IPS-18c (cell line): ENCODE results near the gene RNPEP.
"Not testable (repeated sequence)": the region's sequence is repeated elsewhere in the genome, so short reads cannot be mapped to it uniquely, and the experiment has no call there.

ENCODE experiments used
- H3K4me3 ChIP-seq: 2 replicates; pipeline ENCODE4 v1.7.0; 2013; ENCODE audit warnings: low read depth, mild to moderate bottlenecking, low read length, moderate library complexity; ENCODE audit not compliant: insufficient read depth
- H3K9me3 ChIP-seq: one replicate; pipeline ENCODE4 v1.6.1; 2013; ENCODE audit warnings: mild to moderate bottlenecking, low read length, moderate library complexity; ENCODE audit not compliant: control insufficient read depth, insufficient read depth

Gene RNPEP

DNA sequence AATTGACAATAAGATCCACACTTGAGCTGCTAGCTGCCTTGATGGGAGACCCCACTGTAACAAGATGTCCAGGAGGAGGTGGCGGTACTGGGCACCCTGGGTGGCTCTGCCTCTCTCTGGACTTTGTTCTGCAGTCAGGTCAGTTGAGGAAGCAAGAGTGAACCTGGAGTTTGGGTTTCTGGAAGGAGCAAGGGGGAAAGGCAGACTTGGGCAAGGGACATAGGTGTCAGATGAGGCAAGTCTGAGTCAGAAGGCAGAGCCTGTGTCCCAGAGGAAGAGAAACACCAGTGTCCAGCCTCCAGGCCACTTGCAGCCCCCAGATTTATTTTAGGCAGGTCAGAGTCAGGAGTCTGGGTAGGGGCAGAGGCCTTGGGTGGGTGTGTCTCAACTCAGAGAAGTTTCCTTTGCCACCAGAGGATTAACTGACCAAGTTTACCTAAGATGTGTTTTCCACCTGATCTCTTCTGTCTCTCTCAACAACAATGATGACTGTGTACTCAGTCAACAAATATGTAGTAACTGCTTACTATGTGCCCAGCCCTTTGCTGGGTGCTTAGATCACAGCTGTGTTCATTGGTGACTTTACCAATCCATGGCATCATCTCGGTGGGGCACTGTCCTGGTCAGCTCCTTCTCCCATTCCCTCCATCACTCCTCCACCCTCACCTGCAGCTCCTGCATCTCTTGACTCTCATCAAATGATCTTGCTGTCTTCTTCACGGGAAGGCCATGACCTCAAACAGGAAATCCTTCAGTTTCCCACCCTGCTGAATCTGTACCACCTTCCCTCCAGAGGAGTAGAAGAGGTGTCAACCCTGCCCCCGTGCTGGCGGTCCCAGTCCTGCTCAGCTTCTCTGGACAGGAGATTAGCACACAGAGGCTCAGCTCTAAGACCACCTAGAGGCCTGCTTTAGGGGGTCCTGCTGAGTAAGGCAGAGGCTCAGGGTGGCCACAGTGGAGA lies 64.6 kb downstream of the RNPEP start:
- Histone ChIP-seq H3K9me3 (peaks cover 2% of the 10 kb centered on the region), H3K4me3 (no peak overlapping the region)

GRCh38 chr1:202047977-202048376 lies 65.5 kb downstream of the RNPEP start:
- Histone ChIP-seq H3K9me3 (no peaks in the 10 kb centered on the region), H3K4me3 (no peak overlapping the region)

GRCh38 chr1:202049129-202049528 lies 66.7 kb downstream of the RNPEP start:
- H3K4me3 ChIP-seq, result no peak overlapping the region
- no peaks in the 10 kb centered on the region for H3K9me3 ChIP-seq

DNA sequence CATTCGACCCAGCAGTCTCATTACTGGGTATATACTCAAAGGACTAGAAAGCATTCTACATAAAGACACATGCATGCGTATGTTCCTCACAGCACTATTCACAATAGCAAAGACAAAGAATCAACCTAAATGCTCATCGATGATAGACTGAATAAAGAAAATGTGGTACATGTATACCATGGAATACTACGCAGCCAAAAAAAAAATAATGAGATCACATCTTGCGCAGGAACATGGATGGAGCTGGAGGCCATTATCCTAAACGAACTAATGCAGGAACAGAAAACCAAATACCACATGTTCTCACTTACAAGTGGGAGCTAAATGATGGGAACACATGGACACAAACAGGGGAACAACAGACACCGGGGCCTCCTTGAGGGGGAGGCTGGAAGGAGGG lies 71.6 kb downstream of the RNPEP start:
- Histone ChIP-seq H3K4me3 (no peak overlapping the region), H3K9me3 (no peaks in the 10 kb centered on the region)

DNA sequence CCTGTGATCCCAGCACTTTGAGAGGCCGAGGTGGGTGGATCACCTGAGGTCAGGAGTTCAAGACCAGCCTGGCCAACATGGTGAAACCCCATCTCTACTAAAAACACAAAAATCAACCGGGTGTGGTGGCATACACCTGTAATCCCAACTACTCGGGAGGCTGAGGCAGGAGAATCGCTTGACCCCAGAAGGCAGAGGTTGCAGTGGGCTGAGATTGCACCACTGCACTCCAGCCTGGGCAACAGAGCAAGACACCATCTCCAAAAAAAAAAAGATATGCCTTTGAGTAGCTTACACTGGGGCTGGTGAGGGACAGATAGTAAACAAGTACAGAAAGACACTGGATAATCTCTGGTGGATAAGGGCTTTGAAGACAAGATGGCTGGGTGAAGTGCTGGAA lies 72.2 kb downstream of the RNPEP start:
- not testable (repeated sequence) for H3K9me3 ChIP-seq, H3K4me3 ChIP-seq
